Measurements from ENCODE around the gene DAPK1.

The DAPK1 gene

GRCh38 chr9:87676976-87677775 is 179.5 kb downstream of the DAPK1 start:
- Histone ChIP-seq H3K9ac (ENCODE audit: low read length) (no peak overlapping the region), H3K9me3 (ENCODE audit: control insufficient read depth, low read length) (no peaks in the 10 kb centered on the region)

DNA sequence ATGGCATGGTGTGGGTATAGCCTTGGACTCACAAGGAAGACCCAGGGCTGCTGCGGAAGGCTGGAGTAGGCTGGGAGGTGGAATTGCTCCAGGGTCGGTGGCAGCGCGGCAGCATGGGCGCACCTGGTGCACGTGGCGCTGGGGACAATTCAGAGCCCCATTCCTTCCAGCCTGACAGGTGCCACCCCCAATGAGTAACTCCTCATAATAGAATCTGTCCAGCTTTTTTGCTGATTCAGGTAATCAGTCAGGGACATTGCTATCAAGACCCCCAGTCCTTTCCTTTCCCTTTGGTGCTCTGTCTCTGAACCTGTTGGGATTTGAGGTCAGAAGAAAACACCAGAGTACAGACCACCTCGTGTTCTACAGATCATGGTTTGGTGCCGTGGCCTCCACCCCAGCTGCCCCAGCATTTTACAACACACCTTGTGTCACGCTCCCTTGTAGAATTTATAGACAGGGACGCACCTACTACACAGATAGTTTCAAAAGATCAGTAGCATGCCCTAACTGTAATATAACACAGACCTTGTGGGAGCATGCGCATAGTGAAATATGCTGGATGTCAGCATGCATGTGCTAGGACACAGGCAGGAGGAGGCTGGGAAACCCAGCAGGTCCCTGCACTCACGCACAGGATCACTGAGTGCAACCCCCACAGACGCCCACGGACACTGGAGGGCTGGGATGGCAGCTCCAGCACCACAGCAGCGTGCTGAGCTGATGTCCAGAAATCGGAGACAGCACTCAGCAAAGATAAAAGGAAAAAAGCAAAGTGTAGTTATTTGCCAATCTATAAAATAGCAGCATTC is 180.3 kb downstream of the DAPK1 start:
- no peaks in the 10 kb centered on the region for H3K27me3 ChIP-seq (ENCODE audit: control insufficient read depth, insufficient read depth, low read length)
- H3K9me3 ChIP-seq (ENCODE audit: control insufficient read depth, low read length), result no peaks in the 10 kb centered on the region
- no peak overlapping the region for H3K9ac ChIP-seq (ENCODE audit: low read length)
- no peak overlapping the region for H3K4me3 ChIP-seq (ENCODE audit: low read length)
- H3K4me1 ChIP-seq (ENCODE audit: control insufficient read depth, insufficient read depth, low read length), result peaks cover 36% of the 10 kb centered on the region
- H3K36me3 ChIP-seq (ENCODE audit: control insufficient read depth, insufficient read depth, low read length), result peaks cover 8% of the 10 kb centered on the region

More at GRCh38 chr9:87676976-87677775, 179.5 kb downstream of the DAPK1 start:
- Histone ChIP-seq H3K36me3 (ENCODE audit: control insufficient read depth, insufficient read depth, low read length) (peaks cover 8% of the 10 kb centered on the region), H3K4me3 (ENCODE audit: low read length) (no peak overlapping the region), H3K4me1 (ENCODE audit: control insufficient read depth, insufficient read depth, low read length) (peaks cover 36% of the 10 kb centered on the region), H3K27me3 (ENCODE audit: control insufficient read depth, insufficient read depth, low read length) (no peaks in the 10 kb centered on the region)

DNA sequence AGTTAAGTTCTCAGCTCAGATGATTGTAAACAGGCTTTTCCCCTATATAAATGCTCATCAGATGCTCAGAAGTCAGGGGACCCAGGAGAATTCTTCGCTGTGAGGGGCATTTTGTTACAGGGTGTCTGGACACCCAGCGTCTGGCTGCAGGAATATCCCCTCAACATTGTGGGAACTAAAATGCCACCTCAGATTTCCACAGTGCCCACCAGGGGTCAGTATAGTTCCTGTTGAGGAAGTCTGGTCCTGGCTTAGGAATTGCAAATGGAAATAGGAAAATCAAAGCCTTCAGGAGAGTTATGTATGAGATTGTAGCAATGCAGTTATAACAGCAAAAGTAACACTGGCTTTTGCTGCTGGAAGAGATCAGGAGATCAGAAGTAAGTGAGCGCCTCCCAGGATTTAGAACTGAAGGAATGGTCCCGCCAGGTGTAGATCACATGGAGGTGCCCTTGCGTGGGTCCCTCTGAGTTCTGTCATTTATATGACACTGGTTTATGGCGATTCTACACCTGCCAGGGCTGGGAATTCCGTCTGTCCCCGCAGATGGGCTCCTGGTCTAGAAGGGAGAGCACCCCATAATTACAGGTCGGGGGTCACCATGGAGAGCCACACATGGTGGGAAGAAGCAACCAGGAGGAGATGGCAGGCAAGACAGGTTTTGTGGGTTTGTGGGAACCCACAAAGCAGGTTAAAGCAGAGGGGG is 181.1 kb downstream of the DAPK1 start:
- Histone ChIP-seq H3K27me3 (ENCODE audit: control insufficient read depth, insufficient read depth, low read length) (no peaks in the 10 kb centered on the region), H3K36me3 (ENCODE audit: control insufficient read depth, insufficient read depth, low read length) (peaks cover 8% of the 10 kb centered on the region), H3K4me3 (ENCODE audit: low read length) (no peak overlapping the region), H3K4me1 (ENCODE audit: control insufficient read depth, insufficient read depth, low read length) (peaks cover 29% of the 10 kb centered on the region), H3K9ac (ENCODE audit: low read length) (no peak overlapping the region), H3K9me3 (ENCODE audit: control insufficient read depth, low read length) (no peaks in the 10 kb centered on the region)

DNA sequence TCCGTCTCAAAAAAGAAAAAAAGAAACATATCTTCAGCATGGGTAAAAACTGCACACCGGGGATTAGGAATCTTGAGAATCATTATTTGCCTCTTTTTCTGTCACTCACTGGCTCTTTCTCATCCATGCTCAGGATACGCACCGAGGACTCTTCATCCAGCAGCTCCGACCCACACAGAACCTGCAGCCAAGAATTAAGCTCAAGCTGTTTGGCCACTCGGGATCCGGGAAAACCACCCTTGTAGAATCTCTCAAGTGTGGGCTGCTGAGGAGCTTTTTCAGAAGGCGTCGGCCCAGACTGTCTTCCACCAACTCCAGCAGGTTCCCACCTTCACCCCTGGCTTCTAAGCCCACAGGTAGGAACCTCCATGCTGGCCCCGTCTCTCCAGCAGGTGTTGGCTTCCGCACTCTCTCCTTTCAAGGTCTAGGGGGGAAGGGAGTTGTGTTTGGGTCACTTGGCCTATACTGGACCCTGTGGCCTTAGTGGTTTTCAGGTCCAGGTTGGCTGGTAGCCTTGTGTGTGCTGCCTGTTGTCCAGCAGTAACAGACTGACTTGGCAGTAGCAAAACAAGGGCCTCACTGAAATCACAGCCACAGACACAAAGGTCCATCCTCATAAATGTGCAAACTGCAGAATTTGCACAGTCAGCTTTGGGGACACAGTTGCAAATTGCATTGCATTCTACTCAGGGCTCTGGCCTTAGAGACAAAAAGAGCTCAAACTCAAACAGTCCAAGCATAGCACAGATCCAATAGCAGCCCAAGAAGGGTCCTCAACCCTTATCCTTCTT is 183.8 kb downstream of the DAPK1 start:
- Histone ChIP-seq H3K4me3 (ENCODE audit: low read length) (no peak overlapping the region), H3K27me3 (ENCODE audit: control insufficient read depth, insufficient read depth, low read length) (no peaks in the 10 kb centered on the region), H3K4me1 (ENCODE audit: control insufficient read depth, insufficient read depth, low read length) (peaks cover 9% of the 10 kb centered on the region), H3K9ac (ENCODE audit: low read length) (no peak overlapping the region), H3K9me3 (ENCODE audit: control insufficient read depth, low read length) (no peaks in the 10 kb centered on the region), H3K36me3 (ENCODE audit: control insufficient read depth, insufficient read depth, low read length) (peaks cover 8% of the 10 kb centered on the region)

DNA sequence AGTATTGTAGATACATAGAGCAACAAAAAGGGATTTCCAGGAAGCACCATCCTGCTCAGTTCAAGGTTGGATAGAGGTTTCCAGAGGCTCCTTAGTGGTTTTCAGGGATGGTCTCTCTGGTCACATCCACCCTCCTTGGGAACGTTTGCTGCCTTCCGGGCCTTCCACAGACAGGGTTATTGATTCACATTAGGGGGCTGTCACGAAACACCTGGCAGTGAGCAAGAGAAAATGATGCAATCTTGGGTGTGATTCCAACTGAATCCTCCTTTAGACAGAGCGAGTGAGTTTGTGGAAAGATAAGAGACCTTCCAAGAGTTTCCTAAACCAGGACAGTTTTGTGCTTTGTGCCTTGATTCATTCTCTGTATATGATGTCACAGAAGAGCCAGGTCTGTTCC is 184.4 kb downstream of the DAPK1 start:
- Histone ChIP-seq H3K9me3 (ENCODE audit: control insufficient read depth, low read length) (no peaks in the 10 kb centered on the region), H3K4me1 (ENCODE audit: control insufficient read depth, insufficient read depth, low read length) (peaks cover 2% of the 10 kb centered on the region), H3K4me3 (ENCODE audit: low read length) (no peak overlapping the region), H3K36me3 (ENCODE audit: control insufficient read depth, insufficient read depth, low read length) (peaks cover 8% of the 10 kb centered on the region), H3K27me3 (ENCODE audit: control insufficient read depth, insufficient read depth, low read length) (no peaks in the 10 kb centered on the region), H3K9ac (ENCODE audit: low read length) (no peak overlapping the region)

GRCh38 chr9:87682618-87683017 is 185.0 kb downstream of the DAPK1 start:
- Histone ChIP-seq H3K9me3 (ENCODE audit: control insufficient read depth, low read length) (no peaks in the 10 kb centered on the region), H3K36me3 (ENCODE audit: control insufficient read depth, insufficient read depth, low read length) (peaks cover 8% of the 10 kb centered on the region), H3K9ac (ENCODE audit: low read length) (no peak overlapping the region), H3K27me3 (ENCODE audit: control insufficient read depth, insufficient read depth, low read length) (no peaks in the 10 kb centered on the region), H3K4me3 (ENCODE audit: low read length) (no peak overlapping the region), H3K4me1 (ENCODE audit: control insufficient read depth, insufficient read depth, low read length) (no peaks in the 10 kb centered on the region)

GRCh38 chr9:87683751-87684626 is 186.3 kb downstream of the DAPK1 start:
- H3K4me3 ChIP-seq (ENCODE audit: low read length), result no peak overlapping the region
- H3K4me1 ChIP-seq (ENCODE audit: control insufficient read depth, insufficient read depth, low read length), result no peaks in the 10 kb centered on the region
- no peaks in the 10 kb centered on the region for H3K27me3 ChIP-seq (ENCODE audit: control insufficient read depth, insufficient read depth, low read length)
- H3K9ac ChIP-seq (ENCODE audit: low read length), result no peak overlapping the region
- no peaks in the 10 kb centered on the region for H3K9me3 ChIP-seq (ENCODE audit: control insufficient read depth, low read length)
- H3K36me3 ChIP-seq (ENCODE audit: control insufficient read depth, insufficient read depth, low read length), result peaks cover 8% of the 10 kb centered on the region

DNA sequence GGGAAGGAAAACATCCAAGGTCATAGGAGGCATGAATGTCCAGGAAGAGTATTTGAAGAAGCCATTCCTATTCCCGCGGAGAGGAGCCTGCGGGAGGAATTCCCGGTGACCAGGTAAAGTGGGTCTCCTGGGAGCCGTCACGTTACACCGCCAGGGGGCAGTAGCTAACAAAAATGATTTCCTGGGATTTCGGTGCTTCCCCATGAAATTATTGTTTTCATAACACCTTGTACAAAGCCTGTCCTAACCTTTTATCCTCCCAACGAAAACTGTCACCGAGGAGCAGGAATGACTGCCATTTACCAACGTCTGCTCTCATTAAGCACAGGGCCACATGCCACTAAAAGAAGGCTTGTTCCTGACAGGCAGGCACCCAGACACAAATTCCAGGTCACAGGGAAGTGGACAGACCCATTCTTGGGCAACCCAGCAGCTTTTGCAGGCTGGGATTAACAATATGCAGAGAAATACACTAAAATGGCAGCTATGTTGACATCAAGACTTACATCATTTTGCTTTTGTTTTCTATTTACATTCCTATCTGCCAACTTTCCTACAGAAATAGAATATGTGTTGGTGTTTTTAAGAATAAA is 187.1 kb downstream of the DAPK1 start:
- no peaks in the 10 kb centered on the region for H3K27me3 ChIP-seq (ENCODE audit: control insufficient read depth, insufficient read depth, low read length)
- H3K4me3 ChIP-seq (ENCODE audit: low read length), result no peak overlapping the region
- H3K4me1 ChIP-seq (ENCODE audit: control insufficient read depth, insufficient read depth, low read length), result no peaks in the 10 kb centered on the region
- peaks cover 8% of the 10 kb centered on the region for H3K36me3 ChIP-seq (ENCODE audit: control insufficient read depth, insufficient read depth, low read length)
- H3K9me3 ChIP-seq (ENCODE audit: control insufficient read depth, low read length), result no peaks in the 10 kb centered on the region
- H3K9ac ChIP-seq (ENCODE audit: low read length), result no peak overlapping the region

- no peaks in the 10 kb centered on the region for H3K4me1 ChIP-seq (ENCODE audit: control insufficient read depth, insufficient read depth, low read length)
- no peak overlapping the region for H3K9ac ChIP-seq (ENCODE audit: low read length)
- H3K4me3 ChIP-seq (ENCODE audit: low read length), result no peak overlapping the region
- H3K27me3 ChIP-seq (ENCODE audit: control insufficient read depth, insufficient read depth, low read length), result no peaks in the 10 kb centered on the region
- no peaks in the 10 kb centered on the region for H3K9me3 ChIP-seq (ENCODE audit: control insufficient read depth, low read length)
- peaks cover 8% of the 10 kb centered on the region for H3K36me3 ChIP-seq (ENCODE audit: control insufficient read depth, insufficient read depth, low read length)
Observed at GRCh38 chr9:87685441-87685840, 187.8 kb downstream of the DAPK1 start.

- no peaks in the 10 kb centered on the region for H3K4me1 ChIP-seq (ENCODE audit: control insufficient read depth, insufficient read depth, low read length)
- no peak overlapping the region for H3K9ac ChIP-seq (ENCODE audit: low read length)
- H3K4me3 ChIP-seq (ENCODE audit: low read length), result no peak overlapping the region
- no peaks in the 10 kb centered on the region for H3K27me3 ChIP-seq (ENCODE audit: control insufficient read depth, insufficient read depth, low read length)
- H3K36me3 ChIP-seq (ENCODE audit: control insufficient read depth, insufficient read depth, low read length), result peaks cover 8% of the 10 kb centered on the region
- H3K9me3 ChIP-seq (ENCODE audit: control insufficient read depth, low read length), result no peaks in the 10 kb centered on the region
Observed at GRCh38 chr9:87685871-87686519, 188.3 kb downstream of the DAPK1 start.
